ENCODE measurements around the gene TPRX2.
"Not testable (repeated sequence)": the region's sequence is repeated elsewhere in the genome, so short reads cannot be mapped to it uniquely, and the experiment has no call there.

The TPRX2 gene

GRCh38 chr19:47858646-47859285, at the start of gene TPRX2:
Gene TPRX2 (plus strand): TSS chr19:47859235. CDS start chr19:47859247, 12 bp downstream.
- not testable (repeated sequence) for DNase-seq (ENCODE audit: low spot score)

GRCh38 chr19:47813304-47813994, 45.6 kb upstream of the TPRX2 start:
- peak; percentile 17 for DNase-seq (ENCODE audit: low spot score)

- no peak for DNase-seq (ENCODE audit: low spot score)
Observed at GRCh38 chr19:47813995-47814328, 45.1 kb upstream of the TPRX2 start.

GRCh38 chr19:47816270-47816669, 42.8 kb upstream of the TPRX2 start:
- DNase-seq (ENCODE audit: low spot score): not testable (repeated sequence)

- not testable (repeated sequence) for DNase-seq (ENCODE audit: low spot score)
Observed at GRCh38 chr19:47818221-47818620, 40.8 kb upstream of the TPRX2 start.

GRCh38 chr19:47819858-47820257, 39.2 kb upstream of the TPRX2 start:
- DNase-seq (ENCODE audit: low spot score): no peak

- DNase-seq (ENCODE audit: low spot score): no peak
Observed at GRCh38 chr19:47820410-47820809, 38.6 kb upstream of the TPRX2 start.

- DNase-seq (ENCODE audit: low spot score): no peak
Observed at GRCh38 chr19:47821460-47822020, 37.5 kb upstream of the TPRX2 start, which contains the start of gene CRX. Gene CRX (plus strand): TSS chr19:47821937. CDS start chr19:47834444, 12,507 bp downstream.

GRCh38 chr19:47824396-47824795, 34.6 kb upstream of the TPRX2 start:
- no peak for DNase-seq (ENCODE audit: low spot score)

GRCh38 chr19:47826800-47827199, 32.2 kb upstream of the TPRX2 start:
- no peak for DNase-seq (ENCODE audit: low spot score)

- no peak for DNase-seq (ENCODE audit: low spot score)
Observed at GRCh38 chr19:47832723-47833122, 26.3 kb upstream of the TPRX2 start.

- DNase-seq (ENCODE audit: low spot score): no peak
Observed at GRCh38 chr19:47836038-47836437, 23.0 kb upstream of the TPRX2 start.

GRCh38 chr19:47839411-47839810, 19.6 kb upstream of the TPRX2 start:
- DNase-seq (ENCODE audit: low spot score): no peak

- no peak for DNase-seq (ENCODE audit: low spot score)
Observed at GRCh38 chr19:47839913-47840312, 19.1 kb upstream of the TPRX2 start.

- DNase-seq (ENCODE audit: low spot score): no peak
Observed at GRCh38 chr19:47842941-47843340, 16.1 kb upstream of the TPRX2 start.

- DNase-seq (ENCODE audit: low spot score): no peak
Observed at GRCh38 chr19:47848425-47848822, 10.6 kb upstream of the TPRX2 start.

- DNase-seq (ENCODE audit: low spot score): no peak
Observed at GRCh38 chr19:47848823-47849473, 10.1 kb upstream of the TPRX2 start.

- no peak for DNase-seq (ENCODE audit: low spot score)
Observed at GRCh38 chr19:47853003-47853402, 6.0 kb upstream of the TPRX2 start.

- no peak for DNase-seq (ENCODE audit: low spot score)
Observed at GRCh38 chr19:47854459-47854858, 4.6 kb upstream of the TPRX2 start.

- DNase-seq (ENCODE audit: low spot score): not testable (repeated sequence)
Observed at GRCh38 chr19:47858231-47858630, 804 bp upstream of the TPRX2 start.

GRCh38 chr19:47859838-47860237, 803 bp downstream of the TPRX2 start:
- not testable (repeated sequence) for DNase-seq (ENCODE audit: low spot score)

GRCh38 chr19:47860602-47861297, 1.7 kb downstream of the TPRX2 start:
- DNase-seq (ENCODE audit: low spot score): no peak

Data from putamen (tissue), 1 donor.